Epithelial cell of esophagus (primary cell): ENCODE data around the gene PLXNA1.

ENCODE experiments used
- DNase-seq: peaks from one replicate; pipeline ENCODE4 v3.0.0; 2010; ENCODE audit warnings: low read depth
- H3K4me3 ChIP-seq: 2 replicates; pipeline ENCODE4 v1.5.1; 2011; ENCODE audit warnings: mild to moderate bottlenecking, low read length, control low read depth
- TF ChIP-seq, protein P1 (sequence below): IDR thresholded peaks from 2 replicates; pipeline ENCODE4 v1.5.1; 2011; ENCODE audit warnings: low read depth, mild to moderate bottlenecking, low read length, control low read depth, inconsistent platforms; ENCODE audit not compliant: insufficient read depth; ENCODE audit errors: missing control alignments

The PLXNA1 gene

GRCh38 chr3:126982471-126983175 is at the start of gene PLXNA1:
TSS of gene PLXNA1 (plus strand) at chr3:126983115. CDS start at chr3:126988594, 5,479 bp downstream.
- DNase-seq = peak; percentile 77
- TF ChIP-seq, protein P1, sequence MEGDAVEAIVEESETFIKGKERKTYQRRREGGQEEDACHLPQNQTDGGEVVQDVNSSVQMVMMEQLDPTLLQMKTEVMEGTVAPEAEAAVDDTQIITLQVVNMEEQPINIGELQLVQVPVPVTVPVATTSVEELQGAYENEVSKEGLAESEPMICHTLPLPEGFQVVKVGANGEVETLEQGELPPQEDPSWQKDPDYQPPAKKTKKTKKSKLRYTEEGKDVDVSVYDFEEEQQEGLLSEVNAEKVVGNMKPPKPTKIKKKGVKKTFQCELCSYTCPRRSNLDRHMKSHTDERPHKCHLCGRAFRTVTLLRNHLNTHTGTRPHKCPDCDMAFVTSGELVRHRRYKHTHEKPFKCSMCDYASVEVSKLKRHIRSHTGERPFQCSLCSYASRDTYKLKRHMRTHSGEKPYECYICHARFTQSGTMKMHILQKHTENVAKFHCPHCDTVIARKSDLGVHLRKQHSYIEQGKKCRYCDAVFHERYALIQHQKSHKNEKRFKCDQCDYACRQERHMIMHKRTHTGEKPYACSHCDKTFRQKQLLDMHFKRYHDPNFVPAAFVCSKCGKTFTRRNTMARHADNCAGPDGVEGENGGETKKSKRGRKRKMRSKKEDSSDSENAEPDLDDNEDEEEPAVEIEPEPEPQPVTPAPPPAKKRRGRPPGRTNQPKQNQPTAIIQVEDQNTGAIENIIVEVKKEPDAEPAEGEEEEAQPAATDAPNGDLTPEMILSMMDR = peak; percentile 55

DNA sequence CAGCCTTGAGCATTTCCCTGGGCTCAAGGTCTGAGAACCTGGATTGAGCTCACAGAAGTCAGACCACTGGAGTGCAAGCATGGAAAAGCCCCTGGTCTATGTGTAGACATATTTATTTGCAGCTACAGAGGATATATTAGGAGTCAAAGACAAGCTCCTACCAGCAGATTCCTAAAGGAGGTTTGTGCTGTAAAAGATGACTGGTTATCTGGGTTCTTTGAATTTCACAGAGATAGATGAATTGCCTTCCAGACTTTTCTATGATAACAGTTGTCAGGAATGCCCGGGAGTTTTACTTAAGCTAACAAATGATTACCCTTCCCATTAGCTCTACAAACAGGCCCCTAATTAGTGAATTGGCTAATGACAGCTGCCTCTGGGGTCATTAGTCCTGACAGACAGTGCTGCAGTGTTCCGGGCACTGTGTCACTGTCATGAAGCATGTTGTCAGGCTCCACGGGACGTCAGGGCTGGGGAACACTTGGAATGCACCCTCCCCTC is 48.8 kb upstream of the PLXNA1 start:
- TF ChIP-seq, protein P1 = no peak
- DNase-seq = no peak
- no peak overlapping the region for H3K4me3 ChIP-seq

More at GRCh38 chr3:126982471-126983175, at the start of gene PLXNA1:
- H3K4me3 ChIP-seq = peak within 1 kb of the TSS; percentile 64

DNA sequence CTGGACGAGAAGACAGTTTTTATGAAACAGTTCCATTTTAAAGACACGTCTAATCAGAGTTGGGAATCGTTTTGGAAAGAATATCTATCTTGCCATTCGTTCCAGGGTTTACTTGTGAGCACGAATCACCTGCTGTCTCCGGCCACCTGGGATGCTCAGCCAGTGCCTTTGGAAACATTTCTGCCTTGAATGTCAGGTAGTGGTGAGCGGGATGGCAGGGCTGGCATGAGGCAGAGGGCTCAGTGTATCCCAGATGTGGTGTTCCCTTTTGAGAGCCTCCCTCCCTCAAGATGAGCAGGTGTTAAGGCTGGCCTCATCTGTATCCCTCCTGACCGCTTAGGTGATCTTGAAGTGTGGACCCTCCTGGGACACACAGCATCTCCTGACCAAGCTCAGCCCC is 47.9 kb upstream of the PLXNA1 start:
- DNase-seq = no peak
- TF ChIP-seq, protein P1 = no peak
- H3K4me3 ChIP-seq = no peak overlapping the region

DNA sequence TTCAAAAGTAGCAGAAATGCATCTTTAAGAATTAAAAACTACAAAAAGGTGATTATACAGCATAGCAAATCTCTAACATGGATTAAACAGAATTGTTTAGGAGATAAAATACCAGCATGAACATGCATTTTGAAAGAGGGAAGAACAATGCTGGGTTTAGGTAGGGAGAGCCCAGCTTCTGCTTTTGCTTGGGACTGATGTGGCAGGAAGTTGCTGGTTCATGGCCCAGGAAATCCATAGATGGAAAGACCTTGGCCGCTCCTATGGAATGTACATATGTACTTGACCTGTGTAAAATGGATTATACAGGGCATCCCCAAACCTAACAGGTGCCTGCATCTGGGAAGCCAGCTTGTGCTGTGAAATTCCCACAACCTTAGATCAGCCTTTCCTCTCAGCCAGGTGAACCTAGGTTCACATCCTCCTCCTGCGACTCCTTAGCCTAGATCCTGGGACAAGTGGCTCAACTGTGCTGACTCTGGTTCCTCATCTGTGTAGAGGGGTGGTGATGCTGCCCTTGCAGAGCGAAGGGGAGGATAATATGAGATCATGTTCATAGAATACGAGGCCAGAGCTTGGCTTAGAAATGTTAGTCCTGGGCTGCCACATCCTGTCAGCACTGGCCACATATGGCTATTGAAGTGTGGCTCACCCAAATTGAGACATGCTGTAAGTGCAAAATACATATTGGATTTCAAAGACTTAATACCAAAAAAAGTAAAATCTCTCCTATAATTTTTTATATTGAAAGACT is 47.0 kb upstream of the PLXNA1 start:
- TF ChIP-seq, protein P1 = no peak
- DNase-seq = no peak
- no peak overlapping the region for H3K4me3 ChIP-seq

DNA sequence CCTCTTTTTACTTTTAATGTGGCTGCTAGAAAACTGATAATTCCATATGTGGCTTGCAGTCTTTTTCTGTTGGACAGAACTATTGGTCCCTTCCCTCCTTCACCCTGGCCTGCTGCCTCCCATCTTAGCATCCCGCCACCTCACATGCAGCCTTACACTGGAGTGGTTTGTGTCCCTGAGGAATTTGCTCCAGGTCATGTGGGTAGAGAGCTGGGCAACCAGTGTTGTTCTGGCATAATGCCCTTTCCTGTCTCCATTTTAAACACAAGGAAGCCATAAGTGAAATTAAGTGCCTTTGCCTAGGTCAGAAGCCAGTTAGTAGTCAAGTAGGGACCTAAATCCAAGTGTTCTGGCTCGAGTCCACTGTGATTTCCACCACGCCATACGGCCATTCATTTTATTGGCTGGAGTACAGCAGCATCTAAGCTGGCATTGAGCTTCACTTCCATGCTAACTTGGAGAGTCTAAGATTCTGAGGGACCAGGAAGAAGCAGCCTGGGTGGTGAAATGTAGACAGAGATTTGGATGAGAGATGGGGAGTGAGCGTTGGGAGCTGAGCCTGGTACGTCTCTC is 46.0 kb upstream of the PLXNA1 start:
- no peak for DNase-seq
- no peak overlapping the region for H3K4me3 ChIP-seq
- TF ChIP-seq, protein P1 = no peak

DNA sequence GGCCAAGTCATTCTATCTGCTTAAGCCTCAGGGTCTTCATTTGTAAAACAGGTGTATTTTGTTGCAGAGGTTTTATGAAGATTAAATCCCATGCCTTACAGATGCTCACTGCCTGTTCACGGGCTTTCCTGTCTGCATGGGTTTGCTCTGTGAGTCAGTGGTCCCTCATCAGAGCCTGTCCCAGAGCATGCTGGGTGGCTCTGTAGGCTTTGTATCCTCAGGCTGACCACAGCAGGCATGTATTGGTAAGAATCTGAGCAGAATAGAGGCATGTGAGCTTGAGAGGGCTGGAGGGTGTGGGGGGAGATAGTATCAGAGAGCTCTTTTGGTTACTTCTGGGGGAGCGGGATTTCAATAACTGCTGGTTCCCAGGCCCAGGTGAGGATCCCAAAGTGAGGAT is 45.4 kb upstream of the PLXNA1 start:
- TF ChIP-seq, protein P1 = no peak
- DNase-seq = no peak
- no peak overlapping the region for H3K4me3 ChIP-seq
